Loucy (cell line): Measurements from ENCODE around the gene C1QTNF4.

ENCODE experiments used
- H2AFZ ChIP-seq: fragments of 200-600 bp; sonication (generic); 2 replicates; pipeline ENCODE4 v1.6.0; 2016; ENCODE audit warnings: antibody characterized with exemption, mild to moderate bottlenecking, low read length, moderate library complexity
- H3F3A ChIP-seq: fragments of 200-600 bp; 2 replicates; pipeline ENCODE4 v1.6.0; 2016; ENCODE audit warnings: antibody characterized with exemption, low read depth, mild to moderate bottlenecking
- H3K27me3 ChIP-seq: fragments of 200-600 bp; sonication (generic); 2 replicates; pipeline ENCODE4 v1.6.1; 2014; ENCODE audit warnings: low read length, mild to moderate bottlenecking; ENCODE audit not compliant: insufficient read depth, poor library complexity, severe bottlenecking
- H3K36me3 ChIP-seq: fragments of 200-600 bp; sonication (generic); 2 replicates; pipeline ENCODE4 v1.6.1; 2016; ENCODE audit warnings: low read length; ENCODE audit not compliant: insufficient read depth
- H3K4me1 ChIP-seq: fragments of 200-600 bp; sonication (generic); 2 replicates; pipeline ENCODE4 v1.5.1; 2014; ENCODE audit warnings: low read length, mild to moderate bottlenecking; ENCODE audit not compliant: insufficient read depth, poor library complexity, severe bottlenecking
- H3K4me2 ChIP-seq: fragments of 200-600 bp; sonication (generic); 2 replicates; pipeline ENCODE4 v1.6.0; 2014; ENCODE audit warnings: antibody characterized with exemption, low read length, low read depth, mild to moderate bottlenecking; ENCODE audit not compliant: poor library complexity, severe bottlenecking
- H3K4me3 ChIP-seq: fragments of 200-600 bp; sonication (generic); 2 replicates; pipeline ENCODE4 v1.5.1; 2014; ENCODE audit warnings: low read length, mild to moderate bottlenecking, mixed read lengths; ENCODE audit not compliant: poor library complexity, severe bottlenecking
- H3K79me2 ChIP-seq: fragments of 200-600 bp; sonication (generic); 2 replicates; pipeline ENCODE4 v1.6.1; 2014; ENCODE audit warnings: low read length; ENCODE audit not compliant: insufficient read depth
- H3K9ac ChIP-seq: fragments of 200-600 bp; sonication (generic); 2 replicates; pipeline ENCODE4 v1.6.0; 2014; ENCODE audit warnings: mild to moderate bottlenecking, low read depth, low read length, moderate library complexity; ENCODE audit not compliant: poor library complexity, severe bottlenecking
- H3K9me2 ChIP-seq: fragments of 200-600 bp; sonication (generic); replicated peaks from 2 replicates; pipeline ENCODE4 v1.6.1; 2016; ENCODE audit warnings: low read depth, low read length, mixed read lengths
- H3K9me3 ChIP-seq: fragments of 200-600 bp; sonication (generic); 2 replicates; pipeline ENCODE4 v1.6.1; 2014; ENCODE audit warnings: mild to moderate bottlenecking, antibody characterized with exemption, low read length, low read depth; ENCODE audit not compliant: insufficient read depth
- H4K20me1 ChIP-seq: fragments of 200-600 bp; sonication (generic); 2 replicates; pipeline ENCODE4 v1.6.0; 2014; ENCODE audit warnings: antibody characterized with exemption, low read length, mild to moderate bottlenecking; ENCODE audit not compliant: insufficient read depth, poor library complexity, severe bottlenecking
- EZH2phosphoT487 ChIP-seq: fragments of 200-600 bp; IDR thresholded peaks from 2 replicates; pipeline ENCODE4 v1.6.1; 2018; ENCODE audit warnings: antibody characterized with exemption, mild to moderate bottlenecking, moderate library complexity, borderline replicate concordance
- TF ChIP-seq, protein P1 (sequence below): fragments of 200-600 bp; sonication (generic); conservative IDR thresholded peaks from 2 replicates; pipeline ENCODE4 v1.5.1; 2014; ENCODE audit warnings: mild to moderate bottlenecking, antibody characterized with exemption, low read length

Gene C1QTNF4

GRCh38 chr11:47615249-47615648 is 21.0 kb upstream of the C1QTNF4 start:
- Histone ChIP-seq H3K27me3 (no peaks in the 10 kb centered on the region), H3K4me3 (no peak overlapping the region), H4K20me1 (no peaks in the 10 kb centered on the region), H3K9me2 (no peaks in the 10 kb centered on the region), H3K36me3 (peaks cover 17% of the 10 kb centered on the region; the same call in 1 of the 2 replicates), H3K79me2 (no peaks in the 10 kb centered on the region), H3K4me1 (peaks cover 7% of the 10 kb centered on the region), H3K4me2 (no peak overlapping the region), H2AFZ (no peak overlapping the region), H3K9me3 (no peaks in the 10 kb centered on the region), H3K9ac (no peak overlapping the region), H3F3A (no peaks in the 10 kb centered on the region; the same call in 1 of the 2 replicates)
- TF ChIP-seq EZH2phosphoT487 = no peak
- TF ChIP-seq, protein P1, sequence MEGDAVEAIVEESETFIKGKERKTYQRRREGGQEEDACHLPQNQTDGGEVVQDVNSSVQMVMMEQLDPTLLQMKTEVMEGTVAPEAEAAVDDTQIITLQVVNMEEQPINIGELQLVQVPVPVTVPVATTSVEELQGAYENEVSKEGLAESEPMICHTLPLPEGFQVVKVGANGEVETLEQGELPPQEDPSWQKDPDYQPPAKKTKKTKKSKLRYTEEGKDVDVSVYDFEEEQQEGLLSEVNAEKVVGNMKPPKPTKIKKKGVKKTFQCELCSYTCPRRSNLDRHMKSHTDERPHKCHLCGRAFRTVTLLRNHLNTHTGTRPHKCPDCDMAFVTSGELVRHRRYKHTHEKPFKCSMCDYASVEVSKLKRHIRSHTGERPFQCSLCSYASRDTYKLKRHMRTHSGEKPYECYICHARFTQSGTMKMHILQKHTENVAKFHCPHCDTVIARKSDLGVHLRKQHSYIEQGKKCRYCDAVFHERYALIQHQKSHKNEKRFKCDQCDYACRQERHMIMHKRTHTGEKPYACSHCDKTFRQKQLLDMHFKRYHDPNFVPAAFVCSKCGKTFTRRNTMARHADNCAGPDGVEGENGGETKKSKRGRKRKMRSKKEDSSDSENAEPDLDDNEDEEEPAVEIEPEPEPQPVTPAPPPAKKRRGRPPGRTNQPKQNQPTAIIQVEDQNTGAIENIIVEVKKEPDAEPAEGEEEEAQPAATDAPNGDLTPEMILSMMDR = no peak

GRCh38 chr11:47611348-47611794 is 17.2 kb upstream of the C1QTNF4 start:
- H3F3A ChIP-seq = no peaks in the 10 kb centered on the region
- H3K4me2 ChIP-seq = no peak overlapping the region
- TF ChIP-seq EZH2phosphoT487 = no peak
- TF ChIP-seq, protein P1 = no peak
- H3K27me3 ChIP-seq = no peaks in the 10 kb centered on the region
- H3K36me3 ChIP-seq = peaks cover 2% of the 10 kb centered on the region; the same call in 1 of the 2 replicates
- H3K9me2 ChIP-seq = no peaks in the 10 kb centered on the region
- no peaks in the 10 kb centered on the region for H3K9me3 ChIP-seq
- H2AFZ ChIP-seq = no peak overlapping the region
- peaks cover 23% of the 10 kb centered on the region for H3K4me1 ChIP-seq
- H3K79me2 ChIP-seq = no peaks in the 10 kb centered on the region
- no peak overlapping the region for H3K9ac ChIP-seq
- no peak overlapping the region for H3K4me3 ChIP-seq
- H4K20me1 ChIP-seq = no peaks in the 10 kb centered on the region

- Histone ChIP-seq H3K36me3 (peaks cover 2% of the 10 kb centered on the region; the same call in 1 of the 2 replicates), H3K9me3 (no peaks in the 10 kb centered on the region), H4K20me1 (no peaks in the 10 kb centered on the region), H3K4me3 (no peak overlapping the region), H3K9ac (no peak overlapping the region), H2AFZ (no peak overlapping the region), H3K79me2 (no peaks in the 10 kb centered on the region), H3K27me3 (no peaks in the 10 kb centered on the region), H3F3A (no peaks in the 10 kb centered on the region), H3K4me1 (peaks cover 27% of the 10 kb centered on the region), H3K9me2 (no peaks in the 10 kb centered on the region), H3K4me2 (no peak overlapping the region)
- TF ChIP-seq, protein P1 = no peak
- TF ChIP-seq EZH2phosphoT487 = no peak
Observed at GRCh38 chr11:47609675-47610074, 15.5 kb upstream of the C1QTNF4 start.
